ENCODE measurements around the gene DSCAML1.

The DSCAML1 gene

GRCh38 chr11:117437041-117437790 lies 359.8 kb downstream of the DSCAML1 start:
- Histone ChIP-seq H3K27me3 (no peaks in the 10 kb centered on the region), H3K4me1 (no peaks in the 10 kb centered on the region), H3K4me3 (ENCODE audit: low read depth, low read length) (no peak overlapping the region), H3K36me3 (no peaks in the 10 kb centered on the region), H3K9me3 (no peaks in the 10 kb centered on the region)
- no peak for DNase-seq
- TF ChIP-seq CTCF (IDR thresholded peaks at IDR 0.05; ENCODE audit: low read depth, low read length), result no peak

- H3K4me3 ChIP-seq (ENCODE audit: low read depth, low read length), result no peak overlapping the region
- no peak for TF ChIP-seq CTCF (IDR thresholded peaks at IDR 0.05; ENCODE audit: low read depth, low read length)
- no peak for DNase-seq
- no peaks in the 10 kb centered on the region for H3K4me1 ChIP-seq
- H3K9me3 ChIP-seq, result no peaks in the 10 kb centered on the region
- H3K27me3 ChIP-seq, result no peaks in the 10 kb centered on the region
- no peaks in the 10 kb centered on the region for H3K36me3 ChIP-seq
Observed at GRCh38 chr11:117435326-117435725, 361.7 kb downstream of the DSCAML1 start.

GRCh38 chr11:117434481-117434880 lies 362.5 kb downstream of the DSCAML1 start:
- Histone ChIP-seq H3K4me3 (ENCODE audit: low read depth, low read length) (no peak overlapping the region), H3K4me1 (peaks cover 4% of the 10 kb centered on the region), H3K36me3 (no peaks in the 10 kb centered on the region), H3K27me3 (no peaks in the 10 kb centered on the region), H3K9me3 (no peaks in the 10 kb centered on the region)
- DNase-seq, result no peak
- TF ChIP-seq CTCF (IDR thresholded peaks at IDR 0.05; ENCODE audit: low read depth, low read length), result no peak

- Histone ChIP-seq H3K4me1 (peaks cover 4% of the 10 kb centered on the region), H3K4me3 (ENCODE audit: low read depth, low read length) (no peak overlapping the region), H3K9me3 (no peaks in the 10 kb centered on the region), H3K36me3 (no peaks in the 10 kb centered on the region), H3K27me3 (no peaks in the 10 kb centered on the region)
- TF ChIP-seq CTCF (IDR thresholded peaks at IDR 0.05; ENCODE audit: low read depth, low read length), result no peak
- DNase-seq, result no peak
Observed at GRCh38 chr11:117433717-117434116, 363.3 kb downstream of the DSCAML1 start.

- DNase-seq, result no peak
- H3K4me1 ChIP-seq, result peaks cover 4% of the 10 kb centered on the region
Observed at GRCh38 chr11:117431436-117431835, 365.6 kb downstream of the DSCAML1 start.

More at GRCh38 chr11:117431436-117431835, 365.6 kb downstream of the DSCAML1 start:
- H3K27me3 ChIP-seq, result no peaks in the 10 kb centered on the region
- no peaks in the 10 kb centered on the region for H3K9me3 ChIP-seq
- no peaks in the 10 kb centered on the region for H3K36me3 ChIP-seq
- TF ChIP-seq CTCF (IDR thresholded peaks at IDR 0.05; ENCODE audit: low read depth, low read length), result no peak
- no peak overlapping the region for H3K4me3 ChIP-seq (ENCODE audit: low read depth, low read length)
